Myometrial cell (primary cell): ENCODE data around the gene ASCL5. TPM values are rescaled to one million over a fixed set of nuclear protein-coding genes. Genes with fewer than 3 reads are reported as not detected.

ENCODE experiments used
- total RNA-seq: library from RNA; depleted of rRNA; stranded (reverse); fragments of >200 nt; gene quantifications from 2 replicates; pipeline ENCODE4 v1.2.3, GENCODE V29; 2015

The ASCL5 gene, protein sequence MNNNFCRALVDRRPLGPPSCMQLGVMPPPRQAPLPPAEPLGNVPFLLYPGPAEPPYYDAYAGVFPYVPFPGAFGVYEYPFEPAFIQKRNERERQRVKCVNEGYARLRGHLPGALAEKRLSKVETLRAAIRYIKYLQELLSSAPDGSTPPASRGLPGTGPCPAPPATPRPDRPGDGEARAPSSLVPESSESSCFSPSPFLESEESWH
- total RNA-seq: not detected in 2 replicates

GRCh38 chr1:201126832-201127754, at the start of gene ASCL5:
Gene ASCL5 (minus strand): TSS chr1:201127184. CDS start chr1:201115372, 11,812 bp downstream.

GRCh38 chr1:201154389-201155165, 27.6 kb upstream of the ASCL5 start, which contains the start of gene TMEM9:
Gene TMEM9 (minus strand): TSS chr1:201154474. CDS start chr1:201153923, 551 bp downstream.

DNA sequence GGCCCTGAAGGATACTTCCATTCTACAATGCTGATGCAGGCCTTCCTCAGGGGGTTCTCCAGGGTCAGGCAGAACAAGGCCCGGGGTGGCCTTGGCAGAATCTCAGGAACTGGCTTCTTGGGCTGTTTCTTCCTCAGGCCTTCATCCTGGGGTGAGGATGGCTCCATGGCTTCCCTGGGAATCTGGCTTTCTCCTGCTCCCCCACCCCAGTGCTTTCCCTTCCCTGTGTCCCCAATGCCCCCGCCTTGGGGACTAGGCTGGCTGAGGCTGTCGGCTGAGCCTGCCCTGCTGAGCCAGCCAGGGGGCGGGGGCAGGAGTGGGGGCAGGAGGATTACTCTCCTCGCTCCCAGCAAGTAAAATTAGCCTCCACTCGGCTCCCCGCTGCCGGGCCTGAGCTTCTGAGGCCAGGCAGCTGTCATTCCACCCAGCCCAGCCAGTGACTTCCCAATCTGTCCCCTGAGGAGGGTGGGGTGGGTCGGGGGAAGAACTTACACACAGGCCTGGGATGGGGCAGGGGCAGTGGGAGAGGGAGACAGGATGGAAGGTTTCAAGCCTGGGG, 14.7 kb downstream of the ASCL5 start, which contains the start of gene CACNA1S:
CACNA1S (minus strand) TSS at position 254 of the 559 bp plus-strand sequence; CDS start at position 167, 87 bp downstream.

Other genes starting within 250 kb of the ASCL5 start
- not detected in 2 replicates for gene INAVA, start 232.3 kb downstream of the ASCL5 start, total RNA-seq
- gene KIF21B, start 103.5 kb downstream of the ASCL5 start, total RNA-seq: 1.4 and 1.8 TPM in 2 replicates
- not detected in 2 replicates for gene CACNA1S, start 14.8 kb downstream of the ASCL5 start, total RNA-seq
- gene TMEM9, start 27.3 kb upstream of the ASCL5 start, total RNA-seq: 81.3 and 87.5 TPM in 2 replicates
- not detected in 2 replicates for gene IGFN1, start 63.6 kb upstream of the ASCL5 start, total RNA-seq
- gene PKP1, start 156.3 kb upstream of the ASCL5 start, total RNA-seq: not detected in 2 replicates